Hepatocyte (in vitro differentiated cells): ENCODE measurements around the gene PPM1H. TPM values are rescaled to one million over a fixed set of nuclear protein-coding genes. Genes with fewer than 3 reads are reported as not detected.

ENCODE experiments used
- DNase-seq: peaks from one replicate; pipeline ENCODE4 v3.0.0-alpha.2; 2016; ENCODE audit warnings: low spot score
- H2AFZ ChIP-seq: fragments of 200-600 bp; sonication (generic); 2 replicates; pipeline ENCODE4 v1.6.0; 2016; ENCODE audit warnings: antibody characterized with exemption, mild to moderate bottlenecking
- H3K27ac ChIP-seq: fragments of 200-600 bp; sonication (generic); 2 replicates; pipeline ENCODE4 v1.5.1; 2016; ENCODE audit warnings: mild to moderate bottlenecking
- H3K27me3 ChIP-seq: fragments of 200-600 bp; sonication (generic); 2 replicates; pipeline ENCODE4 v1.6.1; 2016
- H3K36me3 ChIP-seq: fragments of 200-600 bp; sonication (generic); replicated peaks from 2 replicates; pipeline ENCODE4 v1.5.1; 2016; ENCODE audit warnings: low read depth; ENCODE audit not compliant: insufficient read depth
- H3K4me1 ChIP-seq: fragments of 200-600 bp; sonication (generic); 2 replicates; pipeline ENCODE4 v1.5.1; 2016; ENCODE audit warnings: mild to moderate bottlenecking, moderate library complexity; ENCODE audit not compliant: insufficient read depth
- H3K4me2 ChIP-seq: fragments of 200-600 bp; sonication (generic); 2 replicates; pipeline ENCODE4 v1.6.0; 2016
- H3K4me3 ChIP-seq: fragments of 200-600 bp; sonication (generic); 2 replicates; pipeline ENCODE4 v1.5.1; 2016; ENCODE audit warnings: mild to moderate bottlenecking
- H3K79me2 ChIP-seq: fragments of 200-600 bp; sonication (generic); 2 replicates; pipeline ENCODE4 v1.6.0; 2017; ENCODE audit warnings: mild to moderate bottlenecking
- H3K9me2 ChIP-seq: fragments of 200-600 bp; sonication (generic); replicated peaks from 2 replicates; pipeline ENCODE4 v1.6.0; 2017; ENCODE audit warnings: mild to moderate bottlenecking; ENCODE audit not compliant: insufficient read depth
- H3K9me3 ChIP-seq: fragments of 200-600 bp; sonication (generic); 2 replicates; pipeline ENCODE4 v1.5.1; 2016; ENCODE audit warnings: low read depth, mild to moderate bottlenecking
- H4K20me1 ChIP-seq: fragments of 200-600 bp; sonication (generic); 2 replicates; pipeline ENCODE4 v1.6.0; 2016; ENCODE audit warnings: mild to moderate bottlenecking; ENCODE audit not compliant: insufficient read depth, poor library complexity, severe bottlenecking
- CTCF ChIP-seq: fragments of 200-600 bp; sonication (generic); IDR thresholded peaks from 2 replicates; pipeline ENCODE4 v1.5.1; 2016; ENCODE audit warnings: antibody characterized with exemption, mild to moderate bottlenecking; ENCODE audit not compliant: poor library complexity
- EZH2 ChIP-seq: fragments of 200-600 bp; sonication (generic); IDR thresholded peaks from 2 replicates; pipeline ENCODE4 v1.6.1; 2016; ENCODE audit warnings: antibody characterized with exemption, mild to moderate bottlenecking, borderline replicate concordance
- EZH2phosphoT487 ChIP-seq: fragments of 200-600 bp; sonication (generic); IDR thresholded peaks from one replicate; pipeline ENCODE4 v1.6.1; 2018; ENCODE audit warnings: antibody characterized with exemption, mild to moderate bottlenecking, low read depth, moderate library complexity; ENCODE audit not compliant: unreplicated experiment, severe bottlenecking
- WGBS: methylation state at CpG from one replicate; pipeline ENCODE4 v1.1.6; 2016; ENCODE audit warnings: low lambda C conversion rate; ENCODE audit errors: missing lambda C conversion rate; 5-methylcytosine and 5-hydroxymethylcytosine counted together
- polyA plus RNA-seq: library from polyadenylated mRNA; unstranded; fragments of >200 nt; fragmentation: Nextera tagmentation; extraction: Ambion mirVana; gene quantifications from 2 replicates; pipeline ENCODE4 v1.2.1, GENCODE V29; 2016
- total RNA-seq: library from RNA; depleted of rRNA; stranded (reverse); fragments of >200 nt; gene quantifications from 2 replicates; pipeline ENCODE4 v1.2.3, GENCODE V29; 2014

The PPM1H gene
- total and polyA plus RNA-seq, 2 experiments from 2014 or later, result 9.2 to 21.8 TPM

GRCh38 chr12:62914443-62915203 is 20.3 kb downstream of the PPM1H start:
- no peak overlapping the region for H3K4me2 ChIP-seq

GRCh38 chr12:62913380-62913779 is 21.6 kb downstream of the PPM1H start:
- Histone ChIP-seq H3K36me3 (no peaks in the 10 kb centered on the region), H3K4me2 (no peak overlapping the region), H3K27me3 (no peaks in the 10 kb centered on the region), H3K79me2 (peaks cover 30% of the 10 kb centered on the region), H4K20me1 (no peaks in the 10 kb centered on the region), H3K4me3 (no peak overlapping the region), H3K4me1 (no peaks in the 10 kb centered on the region), H3K9me3 (no peaks in the 10 kb centered on the region), H3K9me2 (no peaks in the 10 kb centered on the region), H3K27ac (no peak overlapping the region), H2AFZ (no peak overlapping the region)
- TF ChIP-seq EZH2phosphoT487 (no peak), CTCF (no peak), EZH2 (no peak)
- no peak for DNase-seq
- WGBS, result 97% methylated on average over 6 of the region's 6 CpGs

More at GRCh38 chr12:62914443-62915203, 20.3 kb downstream of the PPM1H start:
- peaks cover 7% of the 10 kb centered on the region for H3K4me1 ChIP-seq
- no peaks in the 10 kb centered on the region for H4K20me1 ChIP-seq
- no peak overlapping the region for H3K27ac ChIP-seq
- 82% methylated on average over 7 of the region's 7 CpGs for WGBS
- H3K9me2 ChIP-seq, result no peaks in the 10 kb centered on the region
- no peak overlapping the region for H3K4me3 ChIP-seq
- H3K9me3 ChIP-seq, result no peaks in the 10 kb centered on the region
- H3K36me3 ChIP-seq, result no peaks in the 10 kb centered on the region
- DNase-seq, result no peak
- H3K27me3 ChIP-seq, result no peaks in the 10 kb centered on the region
- peaks cover 37% of the 10 kb centered on the region for H3K79me2 ChIP-seq
- no peak for TF ChIP-seq CTCF
- no peak for TF ChIP-seq EZH2
- no peak for TF ChIP-seq EZH2phosphoT487
- H2AFZ ChIP-seq, result no peak overlapping the region

DNA sequence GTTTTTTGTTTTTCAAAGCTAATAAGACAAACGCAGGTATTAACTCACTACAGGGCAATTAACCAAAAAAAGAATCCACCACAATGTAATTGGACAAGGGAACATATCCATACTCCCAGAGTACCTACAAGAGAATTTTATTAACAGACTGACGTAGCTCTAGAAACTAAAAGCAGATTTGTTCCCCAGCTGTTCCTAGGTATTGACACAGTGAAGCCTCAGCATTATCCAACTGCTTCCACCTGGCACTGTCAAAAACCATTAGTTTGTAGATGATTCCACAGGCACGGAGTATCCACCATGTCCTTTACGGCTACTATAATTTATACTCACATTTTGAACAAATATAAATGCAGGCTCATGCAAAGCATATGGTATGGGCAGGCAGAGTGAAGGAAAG is 22.3 kb downstream of the PPM1H start:
- peaks cover 28% of the 10 kb centered on the region for H3K79me2 ChIP-seq
- no peak for DNase-seq
- TF ChIP-seq EZH2 (no peak), CTCF (no peak), EZH2phosphoT487 (no peak)
- H3K4me1 ChIP-seq, result no peaks in the 10 kb centered on the region
- no peak overlapping the region for H2AFZ ChIP-seq
- 58% methylated on average over 4 of the region's 4 CpGs for WGBS
- H3K27ac ChIP-seq, result no peak overlapping the region
- no peaks in the 10 kb centered on the region for H3K27me3 ChIP-seq
- H3K9me3 ChIP-seq, result no peaks in the 10 kb centered on the region
- H3K4me3 ChIP-seq, result no peak overlapping the region
- no peaks in the 10 kb centered on the region for H3K9me2 ChIP-seq
- H3K36me3 ChIP-seq, result no peaks in the 10 kb centered on the region
- no peaks in the 10 kb centered on the region for H4K20me1 ChIP-seq
- H3K4me2 ChIP-seq, result no peak overlapping the region
